OCI-LY1 (cell line): Measurements from ENCODE around the gene KSR1.

ENCODE experiments used
- EZH2 ChIP-seq: fragments of 200-600 bp; sonication (generic), shearing (Covaris generic); IDR thresholded peaks from 2 replicates; pipeline ENCODE4 v1.8.0; 2017; ENCODE audit warnings: borderline replicate concordance, mixed run types, mild to moderate bottlenecking, antibody characterized with exemption, low read length, moderate library complexity, mixed read lengths
- TF ChIP-seq, protein P1 (sequence below): fragments of 200-600 bp; sonication (generic), shearing (Covaris generic); IDR thresholded peaks from 2 replicates; pipeline ENCODE4 v1.5.1; 2017; ENCODE audit warnings: mild to moderate bottlenecking, antibody characterized with exemption, low read length, moderate library complexity, mixed read lengths

DNA sequence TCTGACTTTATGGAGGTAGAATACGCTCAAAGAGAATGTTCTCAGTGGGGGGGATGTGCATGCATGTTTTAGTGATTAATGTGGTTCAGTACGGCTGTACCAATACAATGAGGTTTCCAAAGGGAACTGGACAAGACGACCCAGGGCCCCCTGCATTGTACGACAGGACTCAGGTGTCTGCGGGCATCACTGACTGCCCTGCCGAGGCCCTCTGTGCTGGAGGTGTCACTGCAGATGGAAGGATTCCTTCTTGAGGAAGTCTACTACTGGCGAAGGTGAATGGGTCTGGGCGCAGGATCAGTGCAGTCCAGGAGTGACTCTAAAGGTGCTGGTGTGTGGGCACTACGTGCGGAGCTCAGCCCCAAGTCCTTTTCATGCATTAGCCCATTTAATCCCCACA lies 171.3 kb downstream of the KSR1 start:
- TF ChIP-seq, protein P1, sequence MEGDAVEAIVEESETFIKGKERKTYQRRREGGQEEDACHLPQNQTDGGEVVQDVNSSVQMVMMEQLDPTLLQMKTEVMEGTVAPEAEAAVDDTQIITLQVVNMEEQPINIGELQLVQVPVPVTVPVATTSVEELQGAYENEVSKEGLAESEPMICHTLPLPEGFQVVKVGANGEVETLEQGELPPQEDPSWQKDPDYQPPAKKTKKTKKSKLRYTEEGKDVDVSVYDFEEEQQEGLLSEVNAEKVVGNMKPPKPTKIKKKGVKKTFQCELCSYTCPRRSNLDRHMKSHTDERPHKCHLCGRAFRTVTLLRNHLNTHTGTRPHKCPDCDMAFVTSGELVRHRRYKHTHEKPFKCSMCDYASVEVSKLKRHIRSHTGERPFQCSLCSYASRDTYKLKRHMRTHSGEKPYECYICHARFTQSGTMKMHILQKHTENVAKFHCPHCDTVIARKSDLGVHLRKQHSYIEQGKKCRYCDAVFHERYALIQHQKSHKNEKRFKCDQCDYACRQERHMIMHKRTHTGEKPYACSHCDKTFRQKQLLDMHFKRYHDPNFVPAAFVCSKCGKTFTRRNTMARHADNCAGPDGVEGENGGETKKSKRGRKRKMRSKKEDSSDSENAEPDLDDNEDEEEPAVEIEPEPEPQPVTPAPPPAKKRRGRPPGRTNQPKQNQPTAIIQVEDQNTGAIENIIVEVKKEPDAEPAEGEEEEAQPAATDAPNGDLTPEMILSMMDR: no peak
- TF ChIP-seq EZH2: no peak
